COLO829 (cell line): Measurements from ENCODE around the gene CNST.
"Not testable (repeated sequence)": the region's sequence is repeated elsewhere in the genome, so short reads cannot be mapped to it uniquely, and the experiment has no call there.

Source experiments
- DNase-seq: peaks from one replicate; pipeline ENCODE4 v3.0.0; 2012; ENCODE audit warnings: low spot score

Gene CNST

DNA sequence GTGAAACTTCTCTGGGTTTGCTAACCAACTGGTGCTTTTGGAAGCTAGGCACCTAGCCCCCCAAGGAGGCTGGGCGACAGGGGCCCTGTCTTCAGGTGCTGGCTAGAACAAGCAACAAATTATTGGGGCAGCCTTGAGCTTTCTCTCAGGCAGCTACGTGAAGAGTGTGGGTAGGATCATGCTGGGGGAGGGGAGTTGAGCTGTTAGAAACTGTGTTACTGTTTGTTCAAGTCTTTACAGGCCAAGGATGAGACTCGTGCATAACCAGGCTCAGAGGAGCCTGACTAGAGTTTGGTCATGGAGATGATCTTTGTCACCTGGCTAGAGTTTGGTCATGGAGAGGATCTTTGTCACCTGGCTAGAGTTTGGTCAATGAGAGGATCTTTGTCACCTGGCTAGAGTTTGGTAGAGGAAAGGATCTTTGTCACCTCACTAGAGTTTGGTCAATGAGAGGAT is 145.3 kb downstream of the CNST start:
- DNase-seq, result no peak

- not testable (repeated sequence) for DNase-seq
Measured at GRCh38 chr1:246712428-246712827, 146.2 kb downstream of the CNST start.
